Activated T-helper 9 cell treated with anti-CD3 and anti-CD28 coated beads, Interleukin-2, amount 50 U/mL, for 16 hours (primary cell): ENCODE data around the gene ZNF669.

Experiments
- DNase-seq: peaks from one replicate; pipeline ENCODE4 v3.0.0-alpha.2; 2020; ENCODE audit warnings: low read depth

Gene ZNF669

GRCh38 chr1:247064304-247064703 lies 39.9 kb downstream of the ZNF669 start:
- DNase-seq, result no peak

GRCh38 chr1:247060771-247061170 lies 43.4 kb downstream of the ZNF669 start:
- no peak for DNase-seq

- no peak for DNase-seq
These were observed 48.1 kb downstream of the ZNF669 start for GRCh38 chr1:247056071-247056470.

GRCh38 chr1:247054992-247055415 lies 49.2 kb downstream of the ZNF669 start:
- no peak for DNase-seq
